ENCODE data around the gene CALR3. TPM values are rescaled to one million over a fixed set of nuclear protein-coding genes. Genes with fewer than 3 reads are reported as not detected.

CALR3 gene
- total RNA-seq, 4 donors from 2014 or later, result not detected

DNA sequence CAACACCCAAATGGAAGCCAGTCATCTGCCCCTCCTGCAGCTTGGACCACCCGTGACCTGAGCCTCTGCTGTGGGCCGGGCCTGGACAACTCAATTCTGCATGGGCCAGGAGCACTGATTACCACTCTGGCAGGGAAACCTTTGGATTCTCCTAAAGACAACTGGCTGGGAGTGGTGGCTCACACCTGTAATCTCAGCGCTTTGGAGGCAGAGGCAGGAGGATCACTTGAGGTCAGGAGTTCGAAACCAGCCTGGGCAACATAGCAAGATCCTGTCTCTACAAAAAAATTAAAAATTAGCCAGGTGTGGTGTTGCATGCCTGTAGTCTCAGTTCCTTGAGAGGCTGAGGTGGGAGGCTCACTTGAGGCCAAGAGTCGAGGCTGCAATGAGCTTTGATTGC is 30.7 kb downstream of the CALR3 start:
- Histone ChIP-seq H3K36me3 (no peaks in the 10 kb centered on the region), H3K4me1 (peaks cover 0 to 4% of the 10 kb centered on the region in 2 donors), H3K4me3 (no peak overlapping the region), H3K27me3 (no peaks in the 10 kb centered on the region), H3K27ac (no peak overlapping the region), H3K9me3 (no peaks in the 10 kb centered on the region)
- intact Hi-C loops (cut with DNase I; ENCODE audit: low total_unique reads), result no loop called here
- TF ChIP-seq POLR2A (IDR thresholded peaks at IDR 0.05), result no peak
- TF ChIP-seq, protein P1, sequence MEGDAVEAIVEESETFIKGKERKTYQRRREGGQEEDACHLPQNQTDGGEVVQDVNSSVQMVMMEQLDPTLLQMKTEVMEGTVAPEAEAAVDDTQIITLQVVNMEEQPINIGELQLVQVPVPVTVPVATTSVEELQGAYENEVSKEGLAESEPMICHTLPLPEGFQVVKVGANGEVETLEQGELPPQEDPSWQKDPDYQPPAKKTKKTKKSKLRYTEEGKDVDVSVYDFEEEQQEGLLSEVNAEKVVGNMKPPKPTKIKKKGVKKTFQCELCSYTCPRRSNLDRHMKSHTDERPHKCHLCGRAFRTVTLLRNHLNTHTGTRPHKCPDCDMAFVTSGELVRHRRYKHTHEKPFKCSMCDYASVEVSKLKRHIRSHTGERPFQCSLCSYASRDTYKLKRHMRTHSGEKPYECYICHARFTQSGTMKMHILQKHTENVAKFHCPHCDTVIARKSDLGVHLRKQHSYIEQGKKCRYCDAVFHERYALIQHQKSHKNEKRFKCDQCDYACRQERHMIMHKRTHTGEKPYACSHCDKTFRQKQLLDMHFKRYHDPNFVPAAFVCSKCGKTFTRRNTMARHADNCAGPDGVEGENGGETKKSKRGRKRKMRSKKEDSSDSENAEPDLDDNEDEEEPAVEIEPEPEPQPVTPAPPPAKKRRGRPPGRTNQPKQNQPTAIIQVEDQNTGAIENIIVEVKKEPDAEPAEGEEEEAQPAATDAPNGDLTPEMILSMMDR (IDR thresholded peaks at IDR 0.05), result no peak
- no peak for DNase-seq

DNA sequence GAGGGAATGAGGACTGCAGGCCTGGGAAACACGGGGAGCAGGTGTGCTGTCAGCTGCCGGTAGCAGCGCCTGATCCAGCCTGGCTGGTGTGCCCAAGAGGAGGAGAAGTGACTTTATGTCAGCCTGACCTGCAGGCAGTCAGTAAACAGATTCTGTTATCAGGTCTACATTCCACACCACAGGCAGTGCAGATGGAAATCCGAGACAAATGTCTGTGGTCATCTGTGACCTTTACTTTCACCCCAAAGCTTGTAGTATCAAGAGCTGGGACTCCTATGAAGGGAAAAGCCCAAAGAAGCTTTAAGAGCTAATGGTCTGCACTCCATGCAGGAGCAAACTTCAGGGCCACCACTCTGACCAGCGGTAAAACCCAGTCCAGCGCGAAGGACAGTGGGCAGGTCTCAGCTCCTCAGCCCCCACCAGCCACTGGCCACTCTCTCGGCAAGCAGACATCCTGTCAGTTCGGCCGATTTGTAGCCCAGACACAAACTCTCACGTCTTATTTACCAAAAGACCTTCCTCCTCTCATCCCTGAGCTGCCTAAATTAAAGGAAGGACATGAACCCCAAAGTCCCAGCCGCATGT is 31.9 kb downstream of the CALR3 start:
- peaks cover 0 to 4% of the 10 kb centered on the region in 2 donors for H3K4me1 ChIP-seq

DNA sequence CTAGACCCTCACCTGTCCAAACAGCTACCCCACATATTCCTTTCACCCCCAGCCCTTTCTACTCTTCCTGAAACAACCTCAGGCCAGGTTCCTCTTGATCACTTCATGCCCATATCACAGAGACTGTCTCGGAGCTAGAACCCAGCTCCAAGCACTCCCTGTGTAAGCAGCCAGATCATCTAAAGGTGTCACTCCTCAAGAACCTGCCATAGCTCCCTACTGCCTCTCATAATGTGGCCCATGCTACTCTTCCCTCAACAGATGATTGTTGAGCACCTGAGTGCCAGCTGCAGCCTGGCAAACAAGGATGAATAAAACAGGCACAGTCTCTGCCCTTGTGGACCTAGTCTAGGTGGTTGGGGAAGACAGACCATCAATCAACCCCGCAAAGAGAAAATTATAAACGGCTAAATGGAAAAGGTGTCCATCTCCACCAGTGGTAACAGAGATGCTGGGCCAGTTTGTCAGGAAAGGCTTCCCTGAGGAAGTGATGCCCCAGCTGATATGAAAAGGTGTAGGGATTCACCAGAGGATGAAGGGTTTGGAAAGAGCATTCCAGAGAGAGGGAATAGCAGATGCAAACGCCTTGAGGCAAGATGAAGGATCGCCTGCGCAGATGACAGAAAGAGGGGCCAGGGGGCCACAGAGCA is 32.5 kb downstream of the CALR3 start:
- no peak overlapping the region for H3K4me3 ChIP-seq
- no peaks in the 10 kb centered on the region for H3K36me3 ChIP-seq
- intact Hi-C loops (cut with DNase I; ENCODE audit: low total_unique reads), result no loop called here
- no peak for TF ChIP-seq POLR2A (IDR thresholded peaks at IDR 0.05)
- TF ChIP-seq, protein P1 (IDR thresholded peaks at IDR 0.05), result no peak
- peaks cover 0 to 4% of the 10 kb centered on the region in 2 donors for H3K4me1 ChIP-seq
- no peak for DNase-seq
- peak overlapping the region; percentile 45 to 56 for H3K27ac ChIP-seq
- H3K27me3 ChIP-seq, result no peaks in the 10 kb centered on the region
- H3K9me3 ChIP-seq, result no peaks in the 10 kb centered on the region

More for the DNA sequence above, 31.9 kb downstream of the CALR3 start:
- DNase-seq, result no peak
- intact Hi-C loops (cut with DNase I; ENCODE audit: low total_unique reads), result no loop called here
- peak overlapping the region; percentile 45 to 56 for H3K27ac ChIP-seq
- no peaks in the 10 kb centered on the region for H3K36me3 ChIP-seq
- H3K9me3 ChIP-seq, result no peaks in the 10 kb centered on the region
- H3K4me3 ChIP-seq, result no peak overlapping the region
- TF ChIP-seq, protein P1 (IDR thresholded peaks at IDR 0.05), result no peak
- no peak for TF ChIP-seq POLR2A (IDR thresholded peaks at IDR 0.05)
- H3K27me3 ChIP-seq, result no peaks in the 10 kb centered on the region

DNA sequence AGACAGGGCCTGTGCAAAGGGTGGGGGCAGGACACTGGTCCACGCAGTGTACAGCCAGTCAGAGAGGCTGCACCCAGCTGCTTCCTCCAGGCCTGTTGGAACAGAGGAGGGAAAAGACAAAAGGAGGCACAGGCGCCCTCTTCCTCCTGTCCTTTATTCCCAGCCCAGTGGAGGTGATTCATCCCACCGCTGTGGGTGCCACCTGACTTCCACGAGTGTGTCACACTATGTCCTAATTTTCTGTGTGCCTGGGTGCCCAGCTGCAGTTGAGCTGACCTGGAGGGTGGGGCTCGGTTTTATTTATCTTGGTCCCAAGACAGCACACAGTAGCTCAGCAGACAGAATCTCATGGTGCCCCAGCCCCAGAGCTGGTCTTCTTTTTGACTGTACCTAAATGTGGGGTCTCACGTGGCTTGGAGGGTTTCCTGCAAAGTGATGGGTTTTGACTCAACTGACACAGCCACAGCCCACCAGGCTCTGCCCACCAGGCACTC is 33.2 kb downstream of the CALR3 start:
- Histone ChIP-seq H3K4me3 (no peak overlapping the region), H3K27me3 (no peaks in the 10 kb centered on the region), H3K27ac (peak overlapping the region in 1 of 2 donors; percentile 23), H3K36me3 (no peaks in the 10 kb centered on the region), H3K4me1 (peaks cover 0 to 4% of the 10 kb centered on the region in 2 donors), H3K9me3 (no peaks in the 10 kb centered on the region)
- intact Hi-C loops (cut with DNase I; ENCODE audit: low total_unique reads), result no loop called here
- TF ChIP-seq, protein P1 (IDR thresholded peaks at IDR 0.05), result no peak
- no peak for TF ChIP-seq POLR2A (IDR thresholded peaks at IDR 0.05)
- no peak for DNase-seq

DNA sequence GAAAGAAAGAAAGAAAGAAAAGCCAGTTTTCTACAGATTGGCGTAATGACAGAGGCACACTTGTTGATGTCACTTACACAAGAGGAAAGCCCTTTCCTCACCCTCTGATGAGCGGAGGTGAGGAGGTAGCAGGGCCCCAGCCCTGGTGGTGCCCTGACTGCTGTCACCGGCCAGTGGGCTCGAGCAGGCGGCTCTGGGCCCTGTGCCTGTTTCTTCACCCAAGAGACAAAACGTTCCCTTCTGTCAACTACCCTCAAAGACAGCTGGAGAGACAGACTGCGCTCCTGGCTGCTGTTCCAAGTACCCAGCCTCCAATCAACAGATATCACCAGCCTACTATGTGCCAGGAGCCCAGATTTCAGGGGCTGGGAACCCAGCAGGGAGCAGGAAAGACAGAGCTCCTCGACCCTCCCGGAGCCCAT is 34.3 kb downstream of the CALR3 start:
- Histone ChIP-seq H3K27ac (no peak overlapping the region), H3K27me3 (no peaks in the 10 kb centered on the region), H3K4me3 (no peak overlapping the region), H3K36me3 (no peaks in the 10 kb centered on the region), H3K9me3 (no peaks in the 10 kb centered on the region), H3K4me1 (peaks cover 4 to 8% of the 10 kb centered on the region in 2 donors)
- no peak for TF ChIP-seq POLR2A (IDR thresholded peaks at IDR 0.05)
- TF ChIP-seq, protein P1 (IDR thresholded peaks at IDR 0.05), result no peak
- no peak for DNase-seq
- intact Hi-C loops (cut with DNase I; ENCODE audit: low total_unique reads), result no loop called here
